Central memory CD8-positive, alpha-beta T cell (primary cell): Measurements from ENCODE around the gene ATP8B3.

Experiments
- ATAC-seq: fragments of 150-1000 bp; cut with Tn5 transposase; replicated peaks from 2 replicates; pipeline ENCODE4 v1.10.0; 2022; ENCODE audit warnings: mild to moderate bottlenecking, moderate FRiP score, moderate number of reproducible peaks; ENCODE audit not compliant: poor library complexity, severe bottlenecking; ENCODE audit errors: extremely low read depth
- DNase-seq, 2 donors: peaks; one replicate each; pipeline ENCODE4 v3.0.0; 2021; ENCODE audit warnings: low spot score in 2 of 2
- H3K27ac Mint-ChIP-seq: one replicate; pipeline ENCODE4 v1.8.0; 2022; ENCODE audit warnings: low read depth, mild to moderate bottlenecking, moderate library complexity, mixed read lengths
- H3K27me3 Mint-ChIP-seq: one replicate; pipeline ENCODE4 v1.8.0; 2022; ENCODE audit warnings: mixed read lengths
- H3K36me3 Mint-ChIP-seq: one replicate; pipeline ENCODE4 v1.8.0; 2022; ENCODE audit warnings: mild to moderate bottlenecking, moderate library complexity, mixed read lengths; ENCODE audit not compliant: insufficient read depth
- H3K4me1 Mint-ChIP-seq: one replicate; pipeline ENCODE4 v1.8.0; 2022; ENCODE audit warnings: mixed read lengths
- H3K4me3 Mint-ChIP-seq: one replicate; pipeline ENCODE4 v1.8.0; 2022; ENCODE audit warnings: mild to moderate bottlenecking, moderate library complexity, mixed read lengths
- H3K9me3 Mint-ChIP-seq: one replicate; pipeline ENCODE4 v1.8.0; 2022; ENCODE audit warnings: mixed read lengths

The ATP8B3 gene

GRCh38 chr19:1747285-1748114 lies 64.6 kb downstream of the ATP8B3 start:
- peaks cover 49% of the 10 kb centered on the region for H3K27me3 Mint-ChIP-seq

GRCh38 chr19:1746401-1747284 lies 65.4 kb downstream of the ATP8B3 start:
- H3K27me3 Mint-ChIP-seq, result peaks cover 40% of the 10 kb centered on the region
- H3K36me3 Mint-ChIP-seq, result peaks cover 16% of the 10 kb centered on the region
- peaks cover 17% of the 10 kb centered on the region for H3K4me1 Mint-ChIP-seq
- H3K4me3 Mint-ChIP-seq, result no peak overlapping the region
- no peak for DNase-seq
- no peak overlapping the region for H3K27ac Mint-ChIP-seq
- no peaks in the 10 kb centered on the region for H3K9me3 Mint-ChIP-seq
- no peak for ATAC-seq

More at GRCh38 chr19:1747285-1748114, 64.6 kb downstream of the ATP8B3 start:
- peaks cover 19% of the 10 kb centered on the region for H3K36me3 Mint-ChIP-seq
- ATAC-seq, result peak; percentile 60
- no peaks in the 10 kb centered on the region for H3K9me3 Mint-ChIP-seq
- peak overlapping the region; percentile 66 for H3K4me3 Mint-ChIP-seq
- DNase-seq, result no peak
- peaks cover 17% of the 10 kb centered on the region for H3K4me1 Mint-ChIP-seq
- no peak overlapping the region for H3K27ac Mint-ChIP-seq

GRCh38 chr19:1745589-1746031 lies 66.5 kb downstream of the ATP8B3 start:
- no peaks in the 10 kb centered on the region for H3K9me3 Mint-ChIP-seq
- no peak overlapping the region for H3K4me3 Mint-ChIP-seq
- DNase-seq (no peak), ATAC-seq (no peak)
- peaks cover 16% of the 10 kb centered on the region for H3K36me3 Mint-ChIP-seq
- H3K27me3 Mint-ChIP-seq, result peaks cover 30% of the 10 kb centered on the region
- peaks cover 17% of the 10 kb centered on the region for H3K4me1 Mint-ChIP-seq
- no peak overlapping the region for H3K27ac Mint-ChIP-seq

- no peak overlapping the region for H3K4me3 Mint-ChIP-seq
- H3K9me3 Mint-ChIP-seq, result no peaks in the 10 kb centered on the region
- H3K4me1 Mint-ChIP-seq, result peaks cover 12% of the 10 kb centered on the region
- H3K36me3 Mint-ChIP-seq, result peaks cover 14% of the 10 kb centered on the region
- H3K27me3 Mint-ChIP-seq, result peaks cover 24% of the 10 kb centered on the region
- ATAC-seq (no peak), DNase-seq (no peak)
- H3K27ac Mint-ChIP-seq, result no peak overlapping the region
Observed at GRCh38 chr19:1744822-1745563, 67.1 kb downstream of the ATP8B3 start.

GRCh38 chr19:1744133-1744665 lies 67.9 kb downstream of the ATP8B3 start:
- Mint-ChIP-seq H3K9me3 (no peaks in the 10 kb centered on the region), H3K4me1 (peaks cover 11% of the 10 kb centered on the region), H3K36me3 (peaks cover 12% of the 10 kb centered on the region), H3K27me3 (peaks cover 20% of the 10 kb centered on the region), H3K4me3 (no peak overlapping the region), H3K27ac (no peak overlapping the region)
- DNase-seq (no peak), ATAC-seq (no peak)

- Mint-ChIP-seq H3K9me3 (no peaks in the 10 kb centered on the region), H3K36me3 (peaks cover 11% of the 10 kb centered on the region), H3K27ac (no peak overlapping the region), H3K4me3 (no peak overlapping the region), H3K27me3 (peaks cover 18% of the 10 kb centered on the region), H3K4me1 (peaks cover 11% of the 10 kb centered on the region)
- ATAC-seq, result no peak
- DNase-seq, result no peak
Observed at GRCh38 chr19:1742989-1743696, 68.9 kb downstream of the ATP8B3 start.

GRCh38 chr19:1739960-1740629 lies 72.0 kb downstream of the ATP8B3 start:
- Mint-ChIP-seq H3K27ac (no peak overlapping the region), H3K4me1 (no peaks in the 10 kb centered on the region), H3K9me3 (no peaks in the 10 kb centered on the region), H3K36me3 (no peaks in the 10 kb centered on the region), H3K27me3 (peaks cover 30% of the 10 kb centered on the region), H3K4me3 (no peak overlapping the region)
- ATAC-seq, result no peak
- DNase-seq, result no peak

GRCh38 chr19:1736927-1737326 lies 75.1 kb downstream of the ATP8B3 start:
- Mint-ChIP-seq H3K9me3 (no peaks in the 10 kb centered on the region), H3K27me3 (peaks cover 58% of the 10 kb centered on the region), H3K27ac (no peak overlapping the region), H3K4me1 (no peaks in the 10 kb centered on the region), H3K36me3 (no peaks in the 10 kb centered on the region), H3K4me3 (no peak overlapping the region)
- ATAC-seq (no peak), DNase-seq (no peak)

GRCh38 chr19:1736280-1736679 lies 75.8 kb downstream of the ATP8B3 start:
- H3K9me3 Mint-ChIP-seq, result no peaks in the 10 kb centered on the region
- no peaks in the 10 kb centered on the region for H3K36me3 Mint-ChIP-seq
- H3K4me1 Mint-ChIP-seq, result no peaks in the 10 kb centered on the region
- ATAC-seq (no peak), DNase-seq (no peak)
- no peak overlapping the region for H3K27ac Mint-ChIP-seq
- peaks cover 58% of the 10 kb centered on the region for H3K27me3 Mint-ChIP-seq
- no peak overlapping the region for H3K4me3 Mint-ChIP-seq

- H3K36me3 Mint-ChIP-seq, result no peaks in the 10 kb centered on the region
- no peak for ATAC-seq
- no peak overlapping the region for H3K4me3 Mint-ChIP-seq
- no peak overlapping the region for H3K27ac Mint-ChIP-seq
- no peaks in the 10 kb centered on the region for H3K9me3 Mint-ChIP-seq
- no peak for DNase-seq
- H3K27me3 Mint-ChIP-seq, result peaks cover 58% of the 10 kb centered on the region
- no peaks in the 10 kb centered on the region for H3K4me1 Mint-ChIP-seq
Observed at GRCh38 chr19:1734321-1734966, 77.6 kb downstream of the ATP8B3 start.
